Measurements from ENCODE around the gene RUBCNL.

Gene RUBCNL

DNA sequence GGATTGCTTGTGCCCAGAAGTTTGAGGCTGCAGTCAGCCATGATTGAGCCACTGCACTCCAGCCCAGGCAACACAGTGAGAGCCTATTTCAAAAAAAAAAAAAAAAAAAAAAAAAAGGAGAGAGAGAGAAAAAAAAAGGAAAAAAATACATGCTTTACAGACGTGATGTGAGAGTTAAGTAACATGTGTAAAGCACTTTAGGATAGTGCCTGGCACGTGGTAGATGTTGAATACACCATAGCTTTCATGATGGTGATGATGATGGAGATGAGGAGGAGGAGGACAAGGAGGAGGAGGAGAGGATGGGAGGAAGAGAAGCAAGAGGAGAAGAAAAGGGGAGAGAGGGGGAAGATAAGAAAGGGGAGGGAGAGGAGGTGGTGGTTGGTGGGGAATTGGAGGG is 15.1 kb upstream of the RUBCNL start:
- no peaks in the 10 kb centered on the region for H3K27me3 ChIP-seq
- no peaks in the 10 kb centered on the region for H3K9me3 ChIP-seq
- H3K36me3 ChIP-seq = no peaks in the 10 kb centered on the region
- intact Hi-C loops (cut with DNase I; ENCODE audit: low total_unique reads) = no loop called here
- DNase-seq = no peak
- TF ChIP-seq, protein P1, sequence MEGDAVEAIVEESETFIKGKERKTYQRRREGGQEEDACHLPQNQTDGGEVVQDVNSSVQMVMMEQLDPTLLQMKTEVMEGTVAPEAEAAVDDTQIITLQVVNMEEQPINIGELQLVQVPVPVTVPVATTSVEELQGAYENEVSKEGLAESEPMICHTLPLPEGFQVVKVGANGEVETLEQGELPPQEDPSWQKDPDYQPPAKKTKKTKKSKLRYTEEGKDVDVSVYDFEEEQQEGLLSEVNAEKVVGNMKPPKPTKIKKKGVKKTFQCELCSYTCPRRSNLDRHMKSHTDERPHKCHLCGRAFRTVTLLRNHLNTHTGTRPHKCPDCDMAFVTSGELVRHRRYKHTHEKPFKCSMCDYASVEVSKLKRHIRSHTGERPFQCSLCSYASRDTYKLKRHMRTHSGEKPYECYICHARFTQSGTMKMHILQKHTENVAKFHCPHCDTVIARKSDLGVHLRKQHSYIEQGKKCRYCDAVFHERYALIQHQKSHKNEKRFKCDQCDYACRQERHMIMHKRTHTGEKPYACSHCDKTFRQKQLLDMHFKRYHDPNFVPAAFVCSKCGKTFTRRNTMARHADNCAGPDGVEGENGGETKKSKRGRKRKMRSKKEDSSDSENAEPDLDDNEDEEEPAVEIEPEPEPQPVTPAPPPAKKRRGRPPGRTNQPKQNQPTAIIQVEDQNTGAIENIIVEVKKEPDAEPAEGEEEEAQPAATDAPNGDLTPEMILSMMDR (IDR thresholded peaks at IDR 0.05) = no peak
- no peak overlapping the region for H3K27ac ChIP-seq
- H3K4me3 ChIP-seq = no peak overlapping the region
- H3K4me1 ChIP-seq = peaks cover 0 to 18% (median 10%) of the 10 kb centered on the region in 4 donors

DNA sequence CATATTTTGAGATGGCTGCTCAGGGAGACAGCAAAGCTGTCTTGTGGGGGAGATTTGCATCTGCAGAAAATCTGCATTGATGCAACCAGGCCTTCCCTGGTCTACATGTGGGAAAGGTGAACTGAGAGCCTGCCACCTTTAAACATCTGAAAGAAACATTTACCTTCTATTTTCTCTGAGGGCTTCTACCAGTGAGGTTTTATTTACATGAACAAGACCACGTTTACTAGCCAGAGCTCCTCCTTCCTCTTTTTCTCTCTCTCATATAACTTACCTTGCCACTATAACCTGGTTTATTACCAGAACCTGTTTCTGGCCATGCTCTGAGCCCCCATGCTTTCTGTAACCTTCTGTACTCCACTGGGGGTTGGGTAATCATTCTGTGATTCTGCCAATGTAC is 14.4 kb upstream of the RUBCNL start:
- no peak overlapping the region for H3K27ac ChIP-seq
- H3K4me1 ChIP-seq = peaks cover 0 to 18% (median 10%) of the 10 kb centered on the region in 4 donors
- intact Hi-C loops (cut with DNase I; ENCODE audit: low total_unique reads) = no loop called here
- no peak for DNase-seq
- no peaks in the 10 kb centered on the region for H3K36me3 ChIP-seq
- H3K27me3 ChIP-seq = no peaks in the 10 kb centered on the region
- no peaks in the 10 kb centered on the region for H3K9me3 ChIP-seq
- TF ChIP-seq, protein P1 (IDR thresholded peaks at IDR 0.05) = no peak
- H3K4me3 ChIP-seq = no peak overlapping the region

DNA sequence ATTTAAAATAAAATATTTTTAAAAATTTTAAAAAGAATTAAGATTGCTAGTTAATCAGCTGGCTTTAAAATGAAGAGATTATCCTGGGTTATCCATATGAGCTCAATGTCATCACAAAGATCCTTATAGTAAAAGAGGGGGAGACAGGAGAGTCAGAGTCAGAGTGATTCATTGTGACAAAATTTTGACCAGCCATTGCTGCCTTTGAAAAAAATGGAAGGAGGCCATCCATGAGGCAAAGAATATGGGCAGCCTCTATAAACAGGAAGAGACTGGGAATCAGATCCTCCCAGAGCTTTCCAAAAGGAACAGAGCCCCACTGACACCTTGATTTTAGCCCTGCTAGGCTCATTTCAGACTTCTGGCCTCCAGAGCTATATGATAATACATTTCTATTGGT is 9.3 kb upstream of the RUBCNL start:
- TF ChIP-seq, protein P1 (IDR thresholded peaks at IDR 0.05) = no peak
- H3K36me3 ChIP-seq = no peaks in the 10 kb centered on the region
- H3K9me3 ChIP-seq = no peaks in the 10 kb centered on the region
- H3K4me1 ChIP-seq = peaks cover 0 to 15% (median 10%) of the 10 kb centered on the region in 4 donors
- H3K4me3 ChIP-seq = no peak overlapping the region
- intact Hi-C loops (cut with DNase I; ENCODE audit: low total_unique reads) = no loop called here
- DNase-seq = no peak
- no peaks in the 10 kb centered on the region for H3K27me3 ChIP-seq
- no peak overlapping the region for H3K27ac ChIP-seq

DNA sequence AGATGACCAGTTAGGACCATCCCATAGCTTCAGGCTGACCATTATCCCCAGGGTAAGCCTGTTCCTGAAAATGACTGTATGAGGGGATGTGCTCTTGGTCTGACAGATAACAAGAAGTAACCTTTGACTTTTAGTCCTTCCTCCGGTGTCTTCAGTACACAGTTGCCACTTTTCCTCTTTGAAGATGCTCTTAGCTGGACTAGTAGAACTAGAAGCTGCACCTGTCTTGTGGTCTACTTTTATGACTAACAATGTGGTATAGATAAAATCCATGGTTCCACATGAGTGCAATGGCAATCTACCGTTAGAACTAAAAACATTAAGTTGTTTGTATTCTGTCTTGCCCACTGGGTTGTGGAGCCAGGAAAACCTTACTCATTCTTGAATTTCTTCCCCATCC is 5.9 kb upstream of the RUBCNL start:
- Histone ChIP-seq H3K4me3 (no peak overlapping the region), H3K27ac (no peak overlapping the region), H3K4me1 (peaks cover 0 to 8% (median 0%) of the 10 kb centered on the region in 4 donors), H3K27me3 (peaks cover 0 to 7% of the 10 kb centered on the region in 2 donors), H3K36me3 (no peaks in the 10 kb centered on the region), H3K9me3 (no peaks in the 10 kb centered on the region)
- TF ChIP-seq, protein P1 (IDR thresholded peaks at IDR 0.05) = no peak
- no peak for DNase-seq
- intact Hi-C loops (cut with DNase I; ENCODE audit: low total_unique reads) = no loop called here

DNA sequence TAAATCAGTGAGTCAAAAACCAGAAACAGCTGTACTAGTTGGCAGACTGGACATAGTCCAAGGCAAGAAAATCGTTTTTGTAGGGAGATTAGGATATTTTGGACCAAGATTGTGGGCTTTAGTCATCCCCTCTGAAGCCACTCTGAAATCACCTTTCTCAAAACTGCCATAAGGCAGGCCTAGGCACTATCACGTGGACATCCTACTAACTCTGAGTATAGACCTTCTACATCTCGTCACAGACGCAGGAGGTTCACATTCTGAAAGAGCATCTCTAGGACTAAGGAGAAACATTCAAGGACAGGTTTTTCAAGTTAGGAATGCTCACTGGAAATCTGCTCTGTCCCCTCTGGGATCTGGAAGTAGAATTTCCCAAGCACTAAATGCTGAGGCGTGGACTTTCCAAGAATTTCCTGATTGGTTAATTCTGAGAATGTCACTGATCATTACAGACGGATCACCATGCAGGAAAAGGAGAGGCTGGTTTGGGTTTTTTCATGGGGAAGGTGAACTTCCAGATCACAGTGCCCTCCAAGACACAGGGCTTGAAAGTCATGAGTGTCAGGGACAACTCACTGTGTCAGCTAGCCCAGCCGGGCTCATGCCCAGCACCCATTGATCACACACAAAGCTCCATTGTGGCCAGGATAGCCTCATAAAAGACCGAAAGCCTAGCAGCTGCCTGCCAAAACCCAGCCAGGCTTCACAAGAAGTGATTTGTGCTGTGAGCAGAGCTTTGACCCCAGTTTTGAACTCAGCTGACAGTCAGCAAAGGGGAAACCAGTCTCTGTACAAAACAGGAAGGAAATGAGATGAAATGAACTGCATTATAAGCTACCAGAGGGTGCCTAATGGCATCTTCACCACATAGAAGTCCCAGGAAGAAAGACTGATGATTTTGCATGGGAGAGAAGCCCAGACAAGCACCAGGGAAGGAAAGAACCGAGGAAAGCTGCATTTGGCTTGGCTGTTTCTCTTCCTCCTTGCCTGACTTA is 2.7 kb upstream of the RUBCNL start:
- no peak for DNase-seq
- Histone ChIP-seq H3K4me1 (peaks cover 0 to 23% (median 12%) of the 10 kb centered on the region in 4 donors), H3K9me3 (no peaks in the 10 kb centered on the region), H3K4me3 (no peak overlapping the region), H3K27me3 (peaks cover 0 to 25% of the 10 kb centered on the region in 2 donors), H3K27ac (no peak overlapping the region), H3K36me3 (no peaks in the 10 kb centered on the region)
- intact Hi-C loops (cut with DNase I; ENCODE audit: low total_unique reads) = no loop called here
- TF ChIP-seq, protein P1 (IDR thresholded peaks at IDR 0.05) = no peak

All from tibial artery (tissue), 4 donors.